ENCODE results near the gene C1S.

DNA sequence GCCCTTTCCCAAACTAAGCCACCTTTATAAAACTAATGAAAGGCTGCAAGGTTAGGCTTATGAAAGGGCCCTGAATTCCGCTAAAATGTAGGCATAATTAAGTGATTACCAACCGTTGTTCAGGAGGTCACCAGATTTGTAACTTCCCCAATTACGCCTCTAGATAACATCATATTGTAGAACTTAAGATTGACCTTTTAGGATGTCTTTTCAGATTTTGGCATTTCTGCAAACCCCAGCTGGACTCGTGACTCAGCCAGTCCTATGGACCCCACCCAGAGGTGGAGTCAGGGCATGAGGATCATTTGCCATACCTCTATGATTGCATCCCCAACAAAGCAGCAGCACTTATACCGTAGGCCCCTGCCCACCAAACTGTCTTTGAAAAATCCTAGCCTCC lies 38.6 kb upstream of the C1S start:
- TF ChIP-seq CTCF (IDR thresholded peaks at IDR 0.05): no peak
- no peak for TF ChIP-seq POLR2A (IDR thresholded peaks at IDR 0.05)
